IMR-90 (cell line): ENCODE data around the gene NHLRC3.

ENCODE experiments used
- CTCF ChIP-seq: conservative IDR thresholded peaks from 2 replicates; pipeline ENCODE4 v1.5.1; 2012; ENCODE audit warnings: mild to moderate bottlenecking, low read depth, low read length, improper control_type of control experiment
- POLR2A ChIP-seq: IDR thresholded peaks from 2 replicates; pipeline ENCODE4 v1.6.1; 2012; ENCODE audit warnings: mild to moderate bottlenecking, low read depth, low read length
- RAD21 ChIP-seq: IDR thresholded peaks from 2 replicates; pipeline ENCODE4 v1.6.1; 2012; ENCODE audit warnings: low read length, improper control_type of control experiment

GRCh38 chr13:39052944-39053343 is 14.7 kb downstream of the NHLRC3 start:
- no peak for TF ChIP-seq RAD21
- no peak for TF ChIP-seq POLR2A
- no peak for TF ChIP-seq CTCF
